Esophagus squamous epithelium (tissue), 5 donors: ENCODE measurements around the gene PROSER2. TPM values are rescaled to one million over a fixed set of nuclear protein-coding genes. Genes with fewer than 3 reads are reported as not detected.

ENCODE experiments used
- DNase-seq: peaks from one replicate; lab custom pipeline; 2025; lab: John Stamatoyannopoulos, UW
- H3K27ac ChIP-seq, 4 donors: fragments of 200-600 bp; sonication (generic); one replicate each; pipeline ENCODE4 v1.5.1; 2016 to 2019; ENCODE audit warnings: mild to moderate bottlenecking in 1 of 4
- H3K27me3 ChIP-seq, 4 donors: fragments of 200-600 bp; sonication (generic); 1 replicate in 3 of 4; 2 replicates in 1 of 4; pipeline versions ENCODE4 v1.5.1 to v1.6.0; 2017 to 2021; ENCODE audit warnings: antibody characterized with exemption in 1 of 4
- H3K36me3 ChIP-seq, 3 donors: fragments of 200-600 bp; sonication (generic); one replicate each; pipeline ENCODE4 v1.5.1; 2016 to 2019
- H3K4me1 ChIP-seq, 3 donors: fragments of 200-600 bp; sonication (generic); one replicate each; pipeline ENCODE4 v1.5.1; 2017 to 2019
- H3K4me3 ChIP-seq, 4 donors: fragments of 200-600 bp; sonication (generic); 1 replicate in 3 of 4; 2 replicates in 1 of 4; pipeline ENCODE4 v1.5.1; 2016 to 2019; ENCODE audit warnings: mild to moderate bottlenecking in 2 of 4, moderate library complexity in 1 of 4
- H3K9me3 ChIP-seq, 3 donors: fragments of 200-600 bp; sonication (generic); one replicate each; pipeline ENCODE4 v1.5.1; 2016 to 2019
- POLR2A ChIP-seq, 4 donors: fragments of 450-650 bp; IDR thresholded peaks; one replicate each; pipeline ENCODE4 v1.6.1; 2017; ENCODE audit warnings: antibody characterized with exemption in 4 of 4, mild to moderate bottlenecking in 4 of 4, moderate library complexity in 3 of 4
- WGBS, 2 donors: methylation state at CpG; one replicate each; pipeline ENCODE4 v1.1.5; 2018; 5-methylcytosine and 5-hydroxymethylcytosine counted together
- intact Hi-C: fragments of 100-400 bp; cut with DNase I; formaldehyde crosslinking; loops from one replicate; pipeline ENCODE4 v1.15.0; 2022
- total RNA-seq, 4 donors: library from RNA; depleted of rRNA; stranded (reverse); fragments of >200 nt; gene quantifications; one replicate each; pipeline ENCODE4 v1.1.0, GENCODE V29; 2016
- TF ChIP-seq, protein P1 (sequence below), 6 experiments: fragments of 450-650 bp in 4 of 6; fragments of 200-600 bp in 2 of 6; sonication (generic) in 2 of 6; IDR thresholded peaks; one replicate each; pipeline ENCODE4 v1.5.1; 2016 to 2019; ENCODE audit warnings: antibody characterized with exemption in 6 of 6, mild to moderate bottlenecking in 4 of 6, moderate library complexity in 4 of 6
- donor health status: DM: yes; HTN: yes; CAD: no.

Gene PROSER2
- total RNA-seq, 4 donors from 2014 or later = 6.4 to 15.5 (median 11.1) TPM

DNA sequence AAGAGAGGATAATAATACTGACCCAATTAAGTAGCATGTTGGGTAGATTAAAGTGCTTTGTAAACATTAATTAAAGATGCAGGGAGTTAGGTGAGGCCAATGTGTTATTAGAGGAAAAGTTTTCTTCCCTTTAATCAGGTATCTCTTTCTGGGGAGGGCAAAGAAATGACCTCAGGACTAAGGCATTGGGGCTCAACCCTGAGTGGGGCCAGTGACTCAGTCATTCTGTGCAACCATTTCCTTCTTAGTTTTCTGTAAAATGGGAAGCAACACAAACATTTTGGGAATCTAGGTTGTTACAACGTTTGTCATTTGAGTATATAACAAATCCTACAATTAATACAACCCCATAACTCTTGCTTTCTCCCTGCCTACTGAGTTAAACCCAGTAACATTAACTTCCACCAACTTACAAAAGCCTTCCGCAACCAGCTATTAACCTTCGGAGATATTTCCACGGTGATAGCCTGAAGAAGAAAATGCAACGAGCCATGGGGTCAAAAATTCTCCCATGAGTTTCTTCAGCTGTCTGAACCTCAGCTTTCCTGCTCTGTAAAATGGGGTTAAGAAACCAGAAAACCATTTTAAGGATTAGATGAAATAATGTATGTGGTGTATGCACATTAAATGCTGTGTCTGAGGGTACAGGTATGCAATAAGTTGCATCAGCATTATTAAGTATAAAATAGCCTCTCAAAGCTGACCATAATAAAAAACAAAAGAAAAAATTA, 965 bp upstream of the PROSER2 start:
- no peak overlapping the region for H3K27ac ChIP-seq
- no peak for DNase-seq

DNA sequence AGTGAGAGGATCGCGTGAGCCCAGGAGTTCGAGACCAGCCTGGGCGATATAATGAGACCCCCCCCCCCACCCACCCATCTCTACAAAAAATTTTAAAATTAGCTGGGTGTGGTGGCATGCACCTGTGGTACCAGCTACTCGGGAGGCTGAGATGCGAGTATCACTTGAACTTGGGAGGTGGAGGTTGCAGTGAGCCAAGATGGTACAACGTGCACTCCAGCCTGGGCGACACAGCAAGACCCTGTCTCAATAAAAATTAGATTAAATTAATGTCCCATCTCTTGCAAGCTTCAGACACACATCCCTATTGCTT, 391 bp upstream of the PROSER2 start:
- no peaks in the 10 kb centered on the region for H3K9me3 ChIP-seq
- no peak for DNase-seq
- H3K4me1 ChIP-seq = peaks cover 3 to 53% (median 11%) of the 10 kb centered on the region in 3 donors
- WGBS, 2 donors = 69 to 74% methylated on average over 4 of the region's 8 CpGs
- TF ChIP-seq POLR2A (IDR thresholded peaks at IDR 0.05) = no peak
- TF ChIP-seq, protein P1, sequence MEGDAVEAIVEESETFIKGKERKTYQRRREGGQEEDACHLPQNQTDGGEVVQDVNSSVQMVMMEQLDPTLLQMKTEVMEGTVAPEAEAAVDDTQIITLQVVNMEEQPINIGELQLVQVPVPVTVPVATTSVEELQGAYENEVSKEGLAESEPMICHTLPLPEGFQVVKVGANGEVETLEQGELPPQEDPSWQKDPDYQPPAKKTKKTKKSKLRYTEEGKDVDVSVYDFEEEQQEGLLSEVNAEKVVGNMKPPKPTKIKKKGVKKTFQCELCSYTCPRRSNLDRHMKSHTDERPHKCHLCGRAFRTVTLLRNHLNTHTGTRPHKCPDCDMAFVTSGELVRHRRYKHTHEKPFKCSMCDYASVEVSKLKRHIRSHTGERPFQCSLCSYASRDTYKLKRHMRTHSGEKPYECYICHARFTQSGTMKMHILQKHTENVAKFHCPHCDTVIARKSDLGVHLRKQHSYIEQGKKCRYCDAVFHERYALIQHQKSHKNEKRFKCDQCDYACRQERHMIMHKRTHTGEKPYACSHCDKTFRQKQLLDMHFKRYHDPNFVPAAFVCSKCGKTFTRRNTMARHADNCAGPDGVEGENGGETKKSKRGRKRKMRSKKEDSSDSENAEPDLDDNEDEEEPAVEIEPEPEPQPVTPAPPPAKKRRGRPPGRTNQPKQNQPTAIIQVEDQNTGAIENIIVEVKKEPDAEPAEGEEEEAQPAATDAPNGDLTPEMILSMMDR (IDR thresholded peaks at IDR 0.05) = no peak
- H3K4me3 ChIP-seq = peak overlapping the region; percentile 69 to 98 (median 88)
- H3K27ac ChIP-seq = peak overlapping the region in 3 of 4 donors; percentile 78 to 90 (median 87)
- H3K27me3 ChIP-seq = peaks cover 0 to 12% (median 0%) of the 10 kb centered on the region in 4 donors
- intact Hi-C loops = no loop called here
- H3K36me3 ChIP-seq = no peaks in the 10 kb centered on the region

More for the DNA sequence above, 965 bp upstream of the PROSER2 start:
- WGBS, 2 donors = 67 to 74% methylated on average over 5 of the region's 5 CpGs
- intact Hi-C loops = no loop called here
- no peak for TF ChIP-seq POLR2A (IDR thresholded peaks at IDR 0.05)
- Histone ChIP-seq H3K27me3 (peaks cover 0 to 12% (median 0%) of the 10 kb centered on the region in 4 donors), H3K4me1 (peaks cover 3 to 53% (median 11%) of the 10 kb centered on the region in 3 donors), H3K36me3 (no peaks in the 10 kb centered on the region), H3K4me3 (no peak overlapping the region), H3K9me3 (no peaks in the 10 kb centered on the region)

DNA sequence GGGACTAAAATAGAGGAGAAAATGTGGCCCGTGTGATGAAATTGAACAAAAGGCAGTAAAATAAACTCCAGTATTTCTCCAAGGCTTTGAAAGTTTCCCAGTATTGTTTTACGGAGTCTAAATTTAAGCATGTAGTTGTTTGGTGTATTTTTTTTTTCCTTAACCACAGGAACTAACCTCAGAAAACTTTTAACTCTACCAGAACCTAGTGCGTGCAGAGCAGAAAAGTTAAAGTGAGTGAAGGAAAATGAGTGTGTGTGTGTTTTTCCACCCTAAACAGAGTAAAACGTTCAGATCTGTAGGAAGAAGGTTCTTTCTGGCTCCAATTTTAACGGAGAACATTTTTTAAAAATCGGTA, 812 bp downstream of the PROSER2 start:
- intact Hi-C loops = no loop called here
- TF ChIP-seq, protein P1 (IDR thresholded peaks at IDR 0.05) = no peak
- TF ChIP-seq POLR2A (IDR thresholded peaks at IDR 0.05) = no peak
- Histone ChIP-seq H3K4me1 (peaks cover 3 to 53% (median 11%) of the 10 kb centered on the region in 3 donors), H3K9me3 (no peaks in the 10 kb centered on the region), H3K36me3 (no peaks in the 10 kb centered on the region), H3K27me3 (peaks cover 0 to 12% (median 0%) of the 10 kb centered on the region in 4 donors), H3K27ac (peak overlapping the region; percentile 78 to 90 (median 83)), H3K4me3 (peak overlapping the region; percentile 69 to 98 (median 88))
- 6 to 16% methylated on average over 6 of the region's 6 CpGs for WGBS, 2 donors
- DNase-seq = no peak

DNA sequence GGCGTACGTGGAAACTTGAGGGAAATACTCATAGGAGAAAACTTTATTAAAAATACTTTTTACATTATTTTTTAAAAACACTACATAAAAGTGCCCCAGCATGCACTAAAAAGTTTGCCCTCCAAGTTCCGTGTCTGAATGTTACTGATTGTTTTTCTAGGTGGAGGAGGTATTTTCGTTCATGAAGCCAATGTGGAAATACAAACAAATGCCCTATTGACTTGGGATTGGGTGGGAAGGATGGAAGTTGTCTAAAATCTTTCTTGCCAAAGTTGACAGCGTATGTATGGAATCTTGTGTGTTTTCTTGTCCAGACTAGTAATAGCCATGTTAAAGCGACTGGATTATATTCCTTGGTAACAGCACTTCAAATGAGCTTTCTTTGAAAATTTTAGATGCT, 1.2 kb downstream of the PROSER2 start:
- Histone ChIP-seq H3K27ac (peak overlapping the region in 2 of 4 donors; percentile 78 to 90), H3K4me3 (peak overlapping the region; percentile 69 to 98 (median 88)), H3K4me1 (peaks cover 3 to 52% (median 11%) of the 10 kb centered on the region in 3 donors), H3K27me3 (peaks cover 0 to 12% (median 0%) of the 10 kb centered on the region in 4 donors), H3K9me3 (no peaks in the 10 kb centered on the region), H3K36me3 (no peaks in the 10 kb centered on the region)
- TF ChIP-seq POLR2A (IDR thresholded peaks at IDR 0.05) = no peak
- TF ChIP-seq, protein P1 (IDR thresholded peaks at IDR 0.05) = no peak
- DNase-seq = no peak
- WGBS, 2 donors = 31 to 35% methylated on average over 6 of the region's 6 CpGs
- intact Hi-C loops = no loop called here

DNA sequence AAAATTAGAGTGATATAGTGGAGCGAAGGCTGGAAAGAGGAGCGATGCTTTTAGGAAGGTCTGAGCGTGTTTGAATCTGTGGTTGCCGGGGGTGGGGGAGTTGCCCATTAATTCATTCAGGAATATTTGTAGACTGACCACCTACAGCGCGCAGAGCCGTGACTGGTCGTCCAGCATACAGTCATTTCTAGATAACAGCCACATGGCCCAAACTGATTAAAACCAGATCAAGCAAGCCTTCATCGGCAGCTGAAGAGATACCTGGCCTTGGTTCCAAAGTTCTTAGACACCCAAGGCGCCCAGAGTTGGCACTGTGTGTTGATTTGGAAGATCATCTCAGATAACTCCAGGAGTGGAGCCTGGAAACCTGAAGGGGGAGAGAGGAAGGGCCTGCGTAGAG, 1.7 kb downstream of the PROSER2 start:
- peaks cover 3 to 48% (median 11%) of the 10 kb centered on the region in 3 donors for H3K4me1 ChIP-seq
- H3K27me3 ChIP-seq = peaks cover 0 to 12% (median 0%) of the 10 kb centered on the region in 4 donors
- no peak for DNase-seq
- no peaks in the 10 kb centered on the region for H3K9me3 ChIP-seq
- no peaks in the 10 kb centered on the region for H3K36me3 ChIP-seq
- H3K27ac ChIP-seq = peak overlapping the region in 2 of 4 donors; percentile 36 to 78
- peak overlapping the region in 3 of 4 donors; percentile 69 to 98 (median 88) for H3K4me3 ChIP-seq
- intact Hi-C loops = no loop called here
- 48 to 58% methylated on average over 11 of the region's 11 CpGs for WGBS, 2 donors
- TF ChIP-seq, protein P1 (IDR thresholded peaks at IDR 0.05) = no peak
- no peak for TF ChIP-seq POLR2A (IDR thresholded peaks at IDR 0.05)
